Left hindlimb (tissue), 1 donor: ENCODE measurements around the gene KIZ.
A peak's percentile ranks its signal among the peaks of the same experiment; 100 is the strongest.

Source experiments
- DNase-seq: peaks from one replicate; pipeline ENCODE4 v3.0.0-alpha.2; 2018

KIZ gene, protein sequence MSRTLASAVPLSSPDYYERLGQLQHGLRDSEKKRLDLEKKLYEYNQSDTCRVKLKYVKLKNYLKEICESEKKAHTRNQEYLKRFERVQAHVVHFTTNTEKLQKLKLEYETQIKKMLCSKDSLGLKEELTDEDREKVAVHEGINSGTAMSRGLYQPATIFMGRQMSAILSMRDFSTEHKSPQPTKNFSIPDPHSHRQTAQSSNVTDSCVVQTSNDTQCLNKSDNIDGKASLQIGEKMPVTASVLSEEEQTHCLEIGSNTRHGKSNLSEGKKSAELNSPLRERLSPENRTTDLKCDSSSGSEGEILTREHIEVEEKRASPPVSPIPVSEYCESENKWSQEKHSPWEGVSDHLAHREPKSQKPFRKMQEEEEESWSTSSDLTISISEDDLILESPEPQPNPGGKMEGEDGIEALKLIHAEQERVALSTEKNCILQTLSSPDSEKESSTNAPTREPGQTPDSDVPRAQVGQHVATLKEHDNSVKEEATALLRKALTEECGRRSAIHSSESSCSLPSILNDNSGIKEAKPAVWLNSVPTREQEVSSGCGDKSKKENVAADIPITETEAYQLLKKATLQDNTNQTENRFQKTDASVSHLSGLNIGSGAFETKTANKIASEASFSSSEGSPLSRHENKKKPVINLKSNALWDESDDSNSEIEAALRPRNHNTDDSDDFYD

DNA sequence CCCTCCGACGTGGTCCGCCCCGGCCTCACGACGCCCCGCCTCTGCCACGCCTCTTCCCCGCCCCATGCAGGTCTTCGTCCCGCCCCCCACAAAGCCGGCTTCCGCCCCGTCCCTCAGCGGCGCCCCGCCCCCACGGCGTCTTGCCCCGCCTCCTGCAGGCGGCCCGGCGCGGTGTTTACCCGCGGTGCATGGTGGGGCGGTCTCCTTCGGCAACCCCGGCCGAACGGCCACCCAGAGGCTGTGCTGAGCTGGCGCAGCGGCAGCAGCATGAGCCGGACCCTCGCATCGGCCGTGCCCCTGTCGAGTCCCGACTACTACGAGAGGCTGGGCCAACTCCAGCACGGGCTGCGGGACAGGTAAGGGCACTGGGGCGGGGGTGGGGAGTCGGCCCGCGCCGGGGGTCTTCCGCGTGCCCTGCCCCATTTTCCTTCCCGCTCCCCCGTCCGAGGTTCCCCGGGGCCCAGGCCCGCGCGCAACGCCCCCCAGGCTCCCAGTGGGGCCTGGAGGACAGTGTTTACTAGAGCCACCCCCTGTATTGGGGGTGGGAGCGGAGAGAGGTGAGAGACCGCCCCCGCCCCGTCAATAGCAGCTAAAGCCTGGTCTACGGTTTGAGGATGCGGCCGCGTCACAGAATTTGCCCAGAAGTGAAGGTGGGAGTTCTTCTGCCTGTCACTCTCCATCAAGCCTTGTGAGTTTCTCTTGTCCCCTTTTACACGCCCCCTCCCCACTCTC, at the start of gene KIZ:
Gene KIZ, plus strand, starts transcription at position 234 of the 732 bp plus-strand sequence. Its CDS starts 34 bp downstream, at position 268.
- DNase-seq, result peak; percentile 97

- DNase-seq, result no peak
Measured at GRCh38 chr20:21077809-21078345, 48.0 kb upstream of the KIZ start.

- no peak for DNase-seq
Measured at GRCh38 chr20:21082584-21082983, 43.3 kb upstream of the KIZ start.

DNA sequence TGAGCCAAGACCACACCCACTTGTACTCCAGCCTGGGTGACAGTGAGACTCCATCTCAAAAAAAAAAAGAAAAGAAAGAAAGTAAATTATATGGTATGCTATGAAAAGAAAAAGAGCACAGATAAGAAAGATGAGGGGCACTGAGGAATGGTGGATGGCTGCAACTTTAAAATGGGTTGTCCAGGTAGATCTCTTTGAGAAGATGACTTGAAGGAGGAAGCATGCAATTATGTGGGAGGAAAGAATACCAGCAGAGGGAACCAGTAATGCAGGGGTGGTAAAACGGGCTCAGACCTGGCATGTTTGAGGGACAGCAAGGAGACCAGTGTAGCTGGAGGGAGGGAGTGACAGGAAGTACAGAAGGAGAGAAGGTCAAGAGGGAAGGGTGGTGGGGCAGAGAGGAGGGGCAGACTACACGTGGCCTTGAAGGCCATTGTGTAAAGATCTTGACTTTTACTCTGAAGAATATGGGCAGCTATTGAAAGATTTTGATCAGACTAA, 42.0 kb upstream of the KIZ start:
- DNase-seq, result no peak

- DNase-seq, result no peak
Measured at GRCh38 chr20:21087862-21088540, 37.9 kb upstream of the KIZ start.

DNA sequence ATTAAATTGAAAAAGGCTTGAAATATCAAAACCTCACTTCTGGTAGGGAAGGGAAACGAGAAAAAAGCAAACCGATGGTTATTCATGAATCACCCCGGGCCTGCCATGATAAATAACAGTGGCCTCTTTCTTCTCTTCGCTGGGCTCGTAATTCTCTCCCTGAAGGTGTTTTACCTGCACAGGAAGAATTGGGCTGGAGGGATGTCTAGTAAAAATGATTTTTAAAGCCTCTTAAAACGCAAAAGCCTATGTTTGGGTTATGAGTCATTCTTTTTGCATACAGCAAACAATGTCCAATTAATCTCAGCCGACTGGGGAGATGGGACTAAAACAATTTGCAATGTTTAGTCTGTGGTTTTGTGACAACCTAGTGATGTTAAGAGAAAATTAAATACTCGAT, 36.5 kb upstream of the KIZ start:
- no peak for DNase-seq

- DNase-seq, result no peak
Measured at GRCh38 chr20:21090111-21090618, 35.7 kb upstream of the KIZ start.

DNA sequence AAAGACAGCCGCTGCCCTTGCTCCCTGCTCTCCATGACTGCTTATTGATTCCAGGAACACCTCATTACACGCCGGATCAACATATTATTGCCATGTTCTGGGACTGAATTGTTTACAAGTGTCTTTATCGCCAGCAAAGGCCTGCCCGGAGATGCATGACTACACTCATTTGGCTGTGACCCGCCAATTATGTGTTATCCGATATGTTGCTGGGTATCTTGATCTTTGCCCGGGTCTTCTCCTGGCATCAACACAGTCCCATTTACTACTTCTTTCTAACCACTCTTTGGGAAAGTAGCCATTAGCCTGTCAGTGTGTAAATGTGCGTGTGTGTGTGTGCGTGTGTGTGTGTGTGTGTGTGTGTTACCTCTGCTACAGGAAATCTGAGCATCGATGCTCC, 35.2 kb upstream of the KIZ start:
- no peak for DNase-seq

DNA sequence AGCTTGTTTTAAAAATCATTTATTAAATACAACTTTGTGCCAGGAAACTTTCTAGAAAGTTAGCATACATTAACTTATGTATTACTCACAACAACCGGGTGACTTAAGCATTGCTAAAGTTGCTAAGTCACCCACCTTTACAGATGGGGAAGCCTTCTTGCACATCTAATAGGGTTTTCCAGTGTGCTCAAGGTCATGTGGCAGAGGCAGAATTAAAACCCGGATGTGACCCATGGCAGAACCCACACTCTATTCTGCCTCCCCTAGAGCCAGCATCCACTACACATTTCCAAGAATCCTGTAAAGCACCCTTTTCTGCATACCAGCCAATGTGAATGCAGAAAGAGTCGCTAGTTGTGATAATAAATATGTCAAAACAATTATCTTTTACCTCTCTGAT, 33.1 kb upstream of the KIZ start:
- DNase-seq, result no peak

DNA sequence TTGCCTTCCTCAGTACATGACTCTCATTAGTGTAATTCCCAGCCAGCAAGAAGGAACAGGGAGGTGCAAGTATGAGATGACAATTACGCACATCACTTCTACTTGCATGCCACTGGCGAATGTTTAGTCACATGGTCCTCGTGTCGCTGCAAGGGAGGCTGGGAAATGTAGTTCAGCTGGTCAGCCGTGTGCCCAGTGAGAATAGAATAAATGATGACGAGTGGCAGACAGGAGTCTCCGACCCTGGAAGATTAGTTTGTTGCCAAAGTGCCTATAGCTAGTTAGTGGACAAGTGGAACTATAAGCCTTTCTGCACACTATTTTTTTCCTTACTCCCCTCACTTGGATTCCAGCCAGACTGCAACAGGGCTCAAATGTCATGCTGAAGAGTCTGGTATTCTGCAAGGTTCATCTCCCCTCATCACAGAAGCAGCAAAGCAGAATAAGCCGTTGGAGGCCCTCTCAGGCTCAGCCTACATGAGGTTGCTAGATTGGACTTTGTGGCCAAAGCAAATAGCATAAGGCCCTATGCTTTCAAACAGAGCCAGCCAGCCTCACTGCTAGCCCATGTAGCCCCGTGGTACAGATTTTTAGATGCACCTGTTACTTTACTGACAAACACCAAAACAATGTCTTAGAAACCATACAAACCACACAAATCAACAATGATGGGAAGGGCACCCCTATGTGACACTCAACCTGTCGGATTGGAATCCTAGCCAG, 29.4 kb upstream of the KIZ start:
- DNase-seq, result no peak

DNA sequence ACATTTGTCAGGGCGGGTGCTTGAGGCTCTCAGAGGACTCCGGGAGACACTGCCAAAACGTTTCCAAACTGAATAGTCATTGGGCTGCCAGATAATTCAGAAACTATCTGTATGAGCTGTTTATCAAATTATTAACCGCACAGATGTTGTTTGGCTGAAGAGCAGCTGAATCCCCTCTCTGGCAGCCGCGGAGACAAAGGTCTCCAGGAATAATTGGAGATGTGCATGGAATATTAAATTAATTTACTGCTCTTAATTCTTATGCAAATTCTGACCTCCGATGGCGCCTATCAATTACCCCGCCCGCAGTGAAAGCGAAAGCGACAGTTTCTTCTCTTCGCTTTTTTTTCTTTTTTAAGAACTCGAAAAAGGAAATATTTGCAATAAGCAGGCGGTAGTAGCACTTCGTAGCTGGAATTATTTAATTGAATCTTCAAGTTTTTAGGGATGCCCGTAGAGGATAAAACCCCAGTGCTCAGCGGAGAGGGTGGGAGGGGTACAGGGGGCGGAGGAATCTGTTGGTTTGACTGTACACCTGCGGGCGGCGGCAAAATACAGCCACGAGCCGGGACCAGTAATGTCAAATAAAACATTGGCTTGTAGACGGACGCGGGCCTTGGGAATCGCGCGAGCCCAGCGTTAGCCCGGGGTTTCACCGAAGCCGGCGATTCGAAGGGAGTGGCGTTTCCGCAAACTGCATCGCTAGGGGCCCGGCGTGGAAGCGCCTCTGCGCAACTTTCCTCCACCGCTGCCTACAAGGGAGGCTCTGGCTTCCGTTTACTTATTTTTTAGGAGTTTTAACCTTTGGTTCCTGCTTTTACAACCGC, 25.9 kb upstream of the KIZ start:
- DNase-seq, result no peak

DNA sequence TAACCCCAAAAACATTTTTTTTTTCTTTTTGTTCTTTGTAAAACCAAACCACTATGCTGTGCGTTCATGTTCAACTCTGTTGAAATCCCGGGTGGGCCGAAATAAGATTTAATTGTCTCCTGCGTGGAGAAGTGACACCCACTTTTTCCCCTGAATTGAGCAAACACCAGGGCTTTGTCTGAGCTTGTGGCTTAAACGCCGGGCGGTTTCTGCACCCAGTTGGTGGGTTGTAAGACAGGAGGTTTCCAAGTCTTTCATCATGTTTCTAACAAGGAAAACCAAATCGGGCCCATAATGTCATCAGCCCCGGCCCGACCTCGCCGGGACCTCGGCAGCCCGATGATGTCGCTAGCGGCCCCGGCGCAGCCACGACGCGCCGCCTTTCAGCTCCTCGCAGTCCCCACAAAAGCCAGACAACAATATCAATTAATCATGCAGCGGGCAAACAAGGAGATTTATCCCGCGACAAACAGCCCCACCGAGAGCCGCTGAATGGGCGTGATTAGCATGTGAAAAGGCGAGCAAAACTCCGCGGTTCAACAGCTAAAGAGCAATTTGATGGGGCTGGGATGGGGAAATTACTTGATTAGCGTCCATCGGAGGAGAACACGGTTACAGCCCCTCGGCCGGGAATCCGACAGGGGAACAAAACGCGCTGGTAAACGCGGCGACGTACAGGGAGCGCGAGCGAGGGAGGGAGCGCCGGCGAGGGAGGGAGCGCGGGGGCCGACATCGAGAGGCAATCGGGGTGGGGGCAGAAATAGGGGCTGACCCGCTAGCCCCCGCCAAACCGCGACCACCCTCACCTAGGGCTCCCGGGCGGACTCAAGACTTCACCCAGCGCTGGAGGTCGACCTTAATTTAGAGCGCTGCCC, 25.1 kb upstream of the KIZ start:
- DNase-seq, result no peak

- DNase-seq, result no peak
Measured at GRCh38 chr20:21101453-21101931, 24.4 kb upstream of the KIZ start.

DNA sequence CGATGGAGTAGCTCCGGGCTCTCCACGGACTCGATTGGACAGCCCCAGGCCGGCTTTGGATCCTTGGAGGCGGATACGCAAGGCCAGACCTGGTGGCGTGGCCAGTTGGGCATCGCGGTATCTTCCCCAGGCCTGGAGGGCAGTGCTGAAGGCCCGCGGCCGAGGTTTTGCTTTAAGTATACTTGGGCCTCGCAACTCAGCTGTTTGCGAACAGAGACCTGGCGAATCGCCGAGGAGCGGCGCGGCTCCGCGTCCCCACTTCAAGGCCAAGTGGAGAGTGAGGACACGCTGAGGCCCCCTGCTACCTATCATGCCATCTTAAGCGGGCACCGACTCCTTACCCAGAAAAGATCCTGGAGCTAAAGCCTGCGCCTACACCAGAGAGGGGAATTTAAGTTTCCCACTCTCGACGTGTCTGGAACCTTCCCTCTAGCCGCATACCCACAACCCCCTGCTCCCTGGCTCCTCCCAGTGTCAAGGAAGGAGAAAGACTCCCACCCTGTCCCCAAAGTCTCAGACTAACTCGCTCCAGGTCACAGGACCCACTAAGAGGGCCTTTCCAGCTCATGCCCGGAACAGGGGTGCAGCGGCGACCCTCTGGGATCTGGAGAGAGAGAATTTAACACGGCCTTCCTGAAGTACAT, 23.8 kb upstream of the KIZ start:
- DNase-seq, result no peak

- DNase-seq, result no peak
Measured at GRCh38 chr20:21102603-21103311, 23.1 kb upstream of the KIZ start.

DNA sequence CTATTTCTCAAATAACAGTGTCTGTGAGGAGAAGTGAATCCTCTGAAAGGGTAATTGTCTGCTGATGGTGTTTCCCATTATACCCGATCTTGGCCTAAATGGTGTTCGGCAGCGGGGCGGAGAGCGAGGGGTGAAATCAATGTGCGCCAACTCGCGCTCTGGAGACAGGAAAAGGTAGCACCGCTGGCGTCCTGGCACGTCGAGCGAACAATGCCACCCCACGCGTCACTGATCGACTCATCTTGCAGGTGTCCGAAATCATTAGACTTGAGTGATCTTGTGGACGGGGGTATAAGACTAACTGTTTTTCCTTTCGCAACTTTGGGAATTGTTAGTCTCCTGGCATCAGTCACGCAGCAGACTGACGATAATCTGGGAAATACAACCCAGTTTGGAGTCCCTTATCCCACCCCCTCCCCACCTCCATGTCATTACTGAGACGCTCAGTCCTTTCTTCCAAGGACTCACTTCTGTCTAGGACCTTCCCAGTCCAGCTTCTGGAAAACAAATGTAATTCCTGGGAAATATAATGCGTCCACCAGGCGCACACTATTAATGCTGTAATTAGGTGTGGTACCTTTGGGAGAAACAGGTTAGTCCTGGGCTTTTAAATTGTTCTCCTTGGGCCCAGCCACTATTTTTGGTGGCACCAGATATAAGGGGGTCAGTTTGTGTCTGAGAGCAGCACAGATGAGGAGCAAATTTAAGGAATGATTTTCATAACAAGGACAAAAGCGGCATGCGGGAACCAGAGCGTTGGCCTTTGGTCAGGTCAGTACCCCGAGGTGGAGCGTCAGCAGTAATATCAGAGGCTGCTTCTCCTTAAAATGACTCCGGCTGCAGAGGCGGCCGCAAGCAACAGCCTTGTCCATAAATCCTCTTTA, 22.1 kb upstream of the KIZ start:
- DNase-seq, result no peak

- no peak for DNase-seq
Measured at GRCh38 chr20:21104466-21104761, 21.5 kb upstream of the KIZ start.

DNA sequence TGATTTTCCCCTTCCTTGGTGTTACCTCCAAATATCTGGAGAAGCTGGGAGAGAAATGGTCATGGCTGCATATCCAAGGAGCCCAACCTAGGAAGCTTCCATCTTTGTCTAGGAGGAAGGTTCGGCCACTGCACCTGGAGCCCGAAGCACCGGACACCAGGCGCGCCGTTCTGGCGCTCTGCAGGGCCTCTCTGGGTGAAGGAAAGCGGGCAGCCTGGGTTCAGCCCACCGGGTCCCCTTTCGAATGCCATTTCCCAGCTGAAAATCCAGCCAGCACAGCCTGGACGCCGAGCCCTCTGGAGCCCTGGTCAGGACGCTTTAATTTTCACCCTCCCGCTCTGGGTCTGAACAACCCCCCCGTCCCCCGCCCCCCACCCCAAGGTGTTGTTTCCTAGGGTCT, 21.0 kb upstream of the KIZ start:
- DNase-seq, result no peak
